Peyer's patch (tissue), 4 donors: Measurements from ENCODE around the gene ARSI. TPM values are rescaled to one million over a fixed set of nuclear protein-coding genes. Genes with fewer than 3 reads are reported as not detected.

Source experiments
- DNase-seq, 3 donors: peaks; one replicate each; pipeline ENCODE4 v3.0.0-alpha.2; 2017 to 2019
- H3K27ac ChIP-seq, 4 donors: fragments of 200-600 bp; sonication (generic); one replicate each; pipeline ENCODE4 v1.5.1; 2016 to 2019
- H3K27me3 ChIP-seq, 2 donors: fragments of 200-600 bp; sonication (generic); one replicate each; pipeline ENCODE4 v1.5.1; 2019
- H3K36me3 ChIP-seq, 3 donors: fragments of 200-600 bp; sonication (generic); one replicate each; pipeline ENCODE4 v1.5.1; 2016 to 2019
- H3K4me1 ChIP-seq, 4 donors: fragments of 200-600 bp; sonication (generic); one replicate each; pipeline ENCODE4 v1.5.1; 2016 to 2019
- H3K4me3 ChIP-seq, 4 donors: fragments of 200-600 bp; sonication (generic); 1 replicate in 3 of 4; 2 replicates in 1 of 4; pipeline ENCODE4 v1.5.1; 2016 to 2019; ENCODE audit warnings: mild to moderate bottlenecking in 1 of 4
- H3K9me3 ChIP-seq, 4 donors: fragments of 200-600 bp; sonication (generic); one replicate each; pipeline ENCODE4 v1.5.1; 2016 to 2019; ENCODE audit warnings: mild to moderate bottlenecking in 1 of 4
- CTCF ChIP-seq, 6 experiments: fragments of 450-650 bp in 4 of 6; fragments of 200-600 bp in 2 of 6; sonication (generic) in 1 of 6; IDR thresholded peaks; one replicate each; pipeline ENCODE4 v1.5.1; 2017 to 2019; ENCODE audit warnings: antibody characterized with exemption in 6 of 6, mild to moderate bottlenecking in 3 of 6, moderate library complexity in 1 of 6
- POLR2A ChIP-seq, 2 donors: fragments of 450-650 bp; IDR thresholded peaks; one replicate each; pipeline ENCODE4 v1.5.1; 2017; ENCODE audit warnings: antibody characterized with exemption in 2 of 2, mild to moderate bottlenecking in 2 of 2, moderate library complexity in 2 of 2
- total RNA-seq, 4 donors: library from RNA; depleted of rRNA; stranded (reverse); fragments of >200 nt; gene quantifications; one replicate each; pipeline ENCODE4 v1.1.0, GENCODE V29; 2016

Gene ARSI
- total RNA-seq, 4 donors from 2014 or later = not detected

GRCh38 chr5:150325426-150325825 is 22.7 kb upstream of the ARSI start:
- H3K9me3 ChIP-seq = no peaks in the 10 kb centered on the region
- no peaks in the 10 kb centered on the region for H3K36me3 ChIP-seq
- TF ChIP-seq CTCF (IDR thresholded peaks at IDR 0.05) (no peak), POLR2A (IDR thresholded peaks at IDR 0.05) (no peak)
- H3K4me3 ChIP-seq = no peak overlapping the region
- no peak for DNase-seq
- H3K4me1 ChIP-seq = no peaks in the 10 kb centered on the region
- H3K27ac ChIP-seq = no peak overlapping the region
- no peaks in the 10 kb centered on the region for H3K27me3 ChIP-seq

GRCh38 chr5:150323819-150324218 is 21.1 kb upstream of the ARSI start:
- H3K27ac ChIP-seq = no peak overlapping the region
- DNase-seq = no peak
- H3K27me3 ChIP-seq = no peaks in the 10 kb centered on the region
- H3K9me3 ChIP-seq = no peaks in the 10 kb centered on the region
- TF ChIP-seq CTCF (IDR thresholded peaks at IDR 0.05) (no peak), POLR2A (IDR thresholded peaks at IDR 0.05) (no peak)
- H3K4me1 ChIP-seq = no peaks in the 10 kb centered on the region
- no peaks in the 10 kb centered on the region for H3K36me3 ChIP-seq
- no peak overlapping the region for H3K4me3 ChIP-seq

- no peaks in the 10 kb centered on the region for H3K4me1 ChIP-seq
- no peak overlapping the region for H3K4me3 ChIP-seq
- H3K36me3 ChIP-seq = no peaks in the 10 kb centered on the region
- TF ChIP-seq POLR2A (IDR thresholded peaks at IDR 0.05) (no peak), CTCF (IDR thresholded peaks at IDR 0.05) (no peak)
- H3K27me3 ChIP-seq = no peaks in the 10 kb centered on the region
- no peak overlapping the region for H3K27ac ChIP-seq
- no peak for DNase-seq
- no peaks in the 10 kb centered on the region for H3K9me3 ChIP-seq
These were observed 20.4 kb upstream of the ARSI start for GRCh38 chr5:150323092-150323491.

- no peak for DNase-seq
These were observed 19.5 kb upstream of the ARSI start for GRCh38 chr5:150322202-150322601.

GRCh38 chr5:150321784-150322183 is 19.1 kb upstream of the ARSI start:
- no peak overlapping the region for H3K4me3 ChIP-seq
- H3K27ac ChIP-seq = no peak overlapping the region
- H3K27me3 ChIP-seq = no peaks in the 10 kb centered on the region
- H3K9me3 ChIP-seq = no peaks in the 10 kb centered on the region
- H3K4me1 ChIP-seq = no peaks in the 10 kb centered on the region
- no peak for DNase-seq
- TF ChIP-seq CTCF (IDR thresholded peaks at IDR 0.05) = no peak
- TF ChIP-seq POLR2A (IDR thresholded peaks at IDR 0.05) = no peak
- no peaks in the 10 kb centered on the region for H3K36me3 ChIP-seq

More at GRCh38 chr5:150322202-150322601, 19.5 kb upstream of the ARSI start:
- no peaks in the 10 kb centered on the region for H3K36me3 ChIP-seq
- no peak overlapping the region for H3K27ac ChIP-seq
- no peaks in the 10 kb centered on the region for H3K9me3 ChIP-seq
- H3K27me3 ChIP-seq = no peaks in the 10 kb centered on the region
- no peak for TF ChIP-seq CTCF (IDR thresholded peaks at IDR 0.05)
- no peak for TF ChIP-seq POLR2A (IDR thresholded peaks at IDR 0.05)
- H3K4me1 ChIP-seq = no peaks in the 10 kb centered on the region
- no peak overlapping the region for H3K4me3 ChIP-seq

- Histone ChIP-seq H3K4me3 (no peak overlapping the region), H3K27ac (no peak overlapping the region), H3K27me3 (no peaks in the 10 kb centered on the region), H3K9me3 (no peaks in the 10 kb centered on the region), H3K36me3 (no peaks in the 10 kb centered on the region), H3K4me1 (no peaks in the 10 kb centered on the region)
- TF ChIP-seq POLR2A (IDR thresholded peaks at IDR 0.05) (no peak), CTCF (IDR thresholded peaks at IDR 0.05) (no peak)
- DNase-seq = no peak
These were observed 18.5 kb upstream of the ARSI start for GRCh38 chr5:150321211-150321610.
